Measurements from ENCODE around the gene CAP1.
"Not testable (repeated sequence)": the region's sequence is repeated elsewhere in the genome, so short reads cannot be mapped to it uniquely, and the experiment has no call there.

The CAP1 gene

GRCh38 chr1:40058453-40059337 lies 18.2 kb downstream of the CAP1 start:
- DNase-seq (ENCODE audit: low spot score), result no peak

GRCh38 chr1:40059338-40059959 lies 18.9 kb downstream of the CAP1 start:
- DNase-seq (ENCODE audit: low spot score), result no peak

- DNase-seq (ENCODE audit: low spot score), result no peak
Observed at GRCh38 chr1:40059960-40060750, 19.6 kb downstream of the CAP1 start.

- no peak for DNase-seq (ENCODE audit: low spot score)
Observed at GRCh38 chr1:40064797-40065499, 24.4 kb downstream of the CAP1 start.

GRCh38 chr1:40067023-40067422 lies 26.5 kb downstream of the CAP1 start:
- DNase-seq (ENCODE audit: low spot score), result no peak

GRCh38 chr1:40067851-40068250 lies 27.3 kb downstream of the CAP1 start:
- no peak for DNase-seq (ENCODE audit: low spot score)

GRCh38 chr1:40072142-40072541 lies 31.6 kb downstream of the CAP1 start:
- DNase-seq (ENCODE audit: low spot score), result no peak

GRCh38 chr1:40073062-40073461 lies 32.5 kb downstream of the CAP1 start:
- DNase-seq (ENCODE audit: low spot score), result no peak

GRCh38 chr1:40075266-40075665 lies 34.7 kb downstream of the CAP1 start:
- no peak for DNase-seq (ENCODE audit: low spot score)

- DNase-seq (ENCODE audit: low spot score), result peak; percentile 83
Observed at GRCh38 chr1:40076895-40077312, 36.4 kb downstream of the CAP1 start.

- peak; percentile 69 for DNase-seq (ENCODE audit: low spot score)
Observed at GRCh38 chr1:40078512-40079333, 38.2 kb downstream of the CAP1 start.

- no peak for DNase-seq (ENCODE audit: low spot score)
Observed at GRCh38 chr1:40079774-40080400, 39.4 kb downstream of the CAP1 start.

GRCh38 chr1:40081871-40082270 lies 41.3 kb downstream of the CAP1 start:
- no peak for DNase-seq (ENCODE audit: low spot score)

- DNase-seq (ENCODE audit: low spot score), result not testable (repeated sequence)
Observed at GRCh38 chr1:40084750-40085149, 44.2 kb downstream of the CAP1 start.

GRCh38 chr1:40090652-40091355 lies 50.3 kb downstream of the CAP1 start:
- DNase-seq (ENCODE audit: low spot score), result no peak

- no peak for DNase-seq (ENCODE audit: low spot score)
Observed at GRCh38 chr1:40092241-40092640, 51.7 kb downstream of the CAP1 start.

GRCh38 chr1:40092706-40093639 lies 52.4 kb downstream of the CAP1 start:
- DNase-seq (ENCODE audit: low spot score), result no peak

GRCh38 chr1:40094466-40095110 lies 54.1 kb downstream of the CAP1 start:
- DNase-seq (ENCODE audit: low spot score), result no peak

Measured in AG20443 (cell line).